ENCODE data around the gene SRI. TPM values are rescaled to one million over a fixed set of nuclear protein-coding genes. Genes with fewer than 3 reads are reported as not detected.
A peak's percentile ranks its signal among the peaks of the same experiment; 100 is the strongest.

The SRI gene
- total and polyA plus RNA-seq, 5 experiments from 2014 or later = 63.1 to 254 (median 187) TPM

DNA sequence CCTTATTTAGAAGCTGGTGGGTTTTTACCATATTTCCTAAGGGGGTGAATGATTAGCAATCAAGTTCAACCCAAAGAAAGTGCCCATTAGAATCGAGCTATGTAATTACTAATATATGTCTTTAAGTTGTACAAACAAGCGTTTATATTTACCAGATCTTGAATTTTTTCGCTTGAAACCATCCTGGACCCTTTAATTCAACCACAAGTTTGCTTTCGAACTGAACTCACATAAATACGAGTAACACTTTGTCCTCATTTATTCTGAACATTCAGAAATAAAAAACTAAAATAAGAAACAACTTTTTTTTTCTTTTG lies 1.5 kb downstream of the SRI start:
- DNase-seq = no peak
- Mint-ChIP-seq H3K4me3 (peak overlapping the region; percentile 88 to 99 (median 97)), H3K4me1 (peaks cover 20 to 54% (median 44%) of the 10 kb centered on the region in 4 donors), H3K27ac (peak overlapping the region; percentile 86 to 98 (median 92)), H3K9me3 (no peaks in the 10 kb centered on the region), H3K27me3 (no peaks in the 10 kb centered on the region), H3K36me3 (peaks cover 0 to 35% (median 6%) of the 10 kb centered on the region in 3 donors)
- POLR2A ChIA-PET = no interaction called here
- ATAC-seq = no peak

DNA sequence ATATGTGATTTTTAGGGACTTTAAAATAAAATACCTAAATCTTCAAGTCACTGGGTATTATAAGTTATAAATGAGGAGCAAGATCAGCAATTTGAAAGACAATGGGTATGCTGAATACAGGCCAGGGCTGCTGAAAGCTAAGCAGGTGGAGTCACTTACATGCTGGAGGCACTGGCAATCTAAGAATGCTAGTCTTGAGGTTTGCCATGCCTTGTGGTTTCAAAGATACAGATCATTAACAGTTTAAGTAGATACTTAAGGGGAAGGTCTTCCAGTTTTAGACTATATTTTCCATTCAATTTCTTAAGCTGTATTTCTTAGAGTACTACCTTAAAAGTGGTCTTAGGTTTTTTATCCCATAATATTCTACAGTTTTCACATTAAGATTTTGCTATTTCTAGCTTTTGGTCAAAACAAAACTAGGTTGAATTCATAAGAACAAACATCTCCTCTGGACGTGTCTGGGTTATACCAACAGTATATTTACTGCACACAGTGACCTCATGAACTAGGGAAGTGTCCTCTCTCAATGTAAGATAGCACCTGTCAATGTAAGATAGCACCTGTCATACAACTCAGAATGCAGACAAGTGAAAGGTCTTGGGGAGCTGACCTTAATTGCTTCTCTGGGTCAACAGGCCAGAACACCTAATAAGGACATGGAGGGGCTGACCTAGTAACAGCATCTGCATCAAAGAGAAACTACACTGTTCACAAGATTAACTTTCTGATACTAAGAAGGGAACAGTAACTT lies 2.0 kb downstream of the SRI start:
- Mint-ChIP-seq H3K4me1 (peaks cover 25 to 56% (median 47%) of the 10 kb centered on the region in 4 donors), H3K27me3 (no peaks in the 10 kb centered on the region), H3K36me3 (peaks cover 0 to 40% (median 6%) of the 10 kb centered on the region in 3 donors), H3K9me3 (no peaks in the 10 kb centered on the region), H3K27ac (peak overlapping the region; percentile 57 to 98 (median 92)), H3K4me3 (peak overlapping the region; percentile 88 to 99 (median 97))
- POLR2A ChIA-PET = no interaction called here
- ATAC-seq (no peak), DNase-seq (peak in 2 of 10 donors; percentile 5 to 17)

DNA sequence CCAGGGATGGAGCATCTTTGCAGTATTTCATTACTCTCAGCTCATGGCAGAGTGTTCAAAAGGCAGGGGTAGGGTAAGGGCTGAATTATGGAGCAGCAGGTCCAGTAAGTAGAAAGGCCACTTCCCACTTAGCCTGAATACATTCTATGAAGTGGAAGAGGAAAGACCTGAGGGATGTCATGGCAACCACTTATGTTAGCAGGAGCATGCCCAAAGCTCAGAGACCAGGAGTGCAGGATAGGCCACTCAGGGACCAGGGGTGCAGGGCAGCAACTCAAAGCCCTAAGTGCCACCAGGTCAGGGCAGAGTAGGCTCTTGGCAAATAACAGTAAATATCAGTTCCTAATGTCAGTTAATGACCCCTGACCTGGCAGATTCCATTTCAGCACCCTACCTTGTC lies 3.6 kb downstream of the SRI start:
- Mint-ChIP-seq H3K27ac (peak overlapping the region in 3 of 10 donors; percentile 44 to 56 (median 55)), H3K27me3 (no peaks in the 10 kb centered on the region), H3K4me3 (peak overlapping the region in 1 of 10 donors; percentile 64), H3K36me3 (peaks cover 0 to 53% (median 6%) of the 10 kb centered on the region in 3 donors), H3K4me1 (peaks cover 25 to 55% (median 46%) of the 10 kb centered on the region in 4 donors), H3K9me3 (no peaks in the 10 kb centered on the region)
- POLR2A ChIA-PET = no interaction called here
- no peak for ATAC-seq
- no peak for DNase-seq

DNA sequence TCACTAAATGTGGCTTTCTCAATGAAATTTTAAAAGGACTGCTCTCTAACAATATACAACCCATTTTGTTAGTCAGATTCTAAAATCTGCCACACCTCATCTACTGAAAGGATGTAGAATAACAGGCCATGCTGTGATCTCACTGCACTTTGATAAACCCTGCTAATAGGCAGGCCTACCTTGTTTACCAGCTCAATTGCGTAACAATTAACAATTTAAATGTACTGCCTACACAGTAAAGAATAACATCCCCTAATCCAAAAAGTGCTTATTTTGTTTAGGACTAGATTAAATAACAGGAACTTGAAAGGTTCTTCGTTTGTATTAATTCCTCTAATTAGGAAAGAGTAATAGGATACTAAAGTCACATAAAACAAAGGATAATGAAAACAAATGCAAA lies 4.5 kb downstream of the SRI start:
- POLR2A ChIA-PET = no interaction called here
- peak overlapping the region in 2 of 10 donors; percentile 38 to 49 for H3K27ac Mint-ChIP-seq

DNA sequence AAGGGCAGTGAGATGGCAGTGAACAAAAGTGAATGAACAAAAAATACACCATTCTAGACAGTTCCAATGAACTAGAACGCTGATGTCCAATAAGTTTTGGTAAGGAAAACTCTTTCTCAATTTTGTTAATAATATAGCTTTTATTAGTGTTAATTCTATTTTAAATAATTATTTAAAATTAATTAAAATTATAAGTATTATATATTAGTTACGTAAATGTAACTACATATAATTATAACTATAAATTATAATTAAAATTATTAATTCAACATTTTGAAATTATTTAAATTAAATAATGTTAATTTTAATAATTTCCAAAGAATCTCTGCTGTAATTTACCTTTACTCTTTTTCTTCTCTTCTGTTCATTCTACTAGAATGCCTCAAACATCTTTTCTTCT lies 5.4 kb downstream of the SRI start:
- peaks cover 20 to 43% (median 34%) of the 10 kb centered on the region in 4 donors for H3K4me1 Mint-ChIP-seq
- H3K36me3 Mint-ChIP-seq = peaks cover 0 to 66% (median 6%) of the 10 kb centered on the region in 3 donors
- no peaks in the 10 kb centered on the region for H3K27me3 Mint-ChIP-seq
- DNase-seq (no peak), ATAC-seq (no peak)
- H3K4me3 Mint-ChIP-seq = peak overlapping the region in 1 of 10 donors; percentile 7
- POLR2A ChIA-PET = no interaction called here
- no peaks in the 10 kb centered on the region for H3K9me3 Mint-ChIP-seq
- H3K27ac Mint-ChIP-seq = peak overlapping the region in 6 of 10 donors; percentile 4 to 80 (median 36)

More for the DNA sequence above, 4.5 kb downstream of the SRI start:
- Mint-ChIP-seq H3K9me3 (no peaks in the 10 kb centered on the region), H3K36me3 (peaks cover 0 to 58% (median 6%) of the 10 kb centered on the region in 3 donors), H3K4me3 (no peak overlapping the region), H3K27me3 (no peaks in the 10 kb centered on the region), H3K4me1 (peaks cover 23 to 46% (median 37%) of the 10 kb centered on the region in 4 donors)
- ATAC-seq (no peak), DNase-seq (no peak)

DNA sequence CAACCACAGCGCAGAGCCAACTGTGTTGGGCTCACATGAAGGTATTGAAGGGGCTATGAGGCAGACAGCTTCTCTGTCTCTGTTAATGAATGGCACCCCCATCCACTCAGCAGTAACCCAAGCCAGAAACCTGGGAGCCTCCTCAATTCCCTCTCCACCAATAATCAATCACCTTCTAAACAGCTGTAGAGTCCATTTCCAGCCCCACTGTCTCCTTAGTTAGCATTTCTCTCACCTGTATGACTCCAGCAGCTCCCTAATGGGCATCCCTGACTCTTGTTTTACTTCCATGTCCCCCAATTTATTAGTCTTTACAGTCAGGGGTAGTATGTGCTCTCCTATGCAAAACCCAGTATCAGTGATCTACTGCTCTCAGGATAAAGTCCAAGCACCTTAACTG lies 6.9 kb downstream of the SRI start:
- Mint-ChIP-seq H3K4me1 (peaks cover 15 to 32% (median 22%) of the 10 kb centered on the region in 4 donors), H3K4me3 (no peak overlapping the region), H3K9me3 (no peaks in the 10 kb centered on the region), H3K27me3 (no peaks in the 10 kb centered on the region), H3K27ac (peak overlapping the region in 5 of 10 donors; percentile 0 to 36 (median 5)), H3K36me3 (peaks cover 0 to 81% (median 17%) of the 10 kb centered on the region in 3 donors)
- ATAC-seq (no peak), DNase-seq (no peak)
- POLR2A ChIA-PET = interaction anchor here (0.5 kb wide), 2 partner anchors 72 to 584 kb away, joined by 3 read pairs; no protein-coding TSS in a partner anchor

DNA sequence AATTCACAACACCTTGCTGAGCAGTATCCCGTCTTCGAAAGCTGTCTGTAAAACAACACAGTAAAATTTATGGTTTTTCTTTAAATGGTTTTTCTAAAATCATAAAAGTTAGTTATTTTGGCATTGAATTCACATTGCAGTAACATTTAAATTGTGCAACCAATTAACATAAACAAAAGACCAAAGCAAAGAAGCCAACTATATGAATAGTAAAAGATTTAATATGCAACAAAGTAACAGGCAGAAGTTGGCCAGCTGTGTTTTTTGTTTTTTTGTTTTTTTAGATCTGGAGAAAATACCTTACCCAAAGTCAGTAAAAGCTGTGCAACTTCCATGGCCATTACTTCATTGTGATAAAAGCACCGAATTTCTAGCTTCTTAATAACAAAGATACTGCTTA lies 11.3 kb downstream of the SRI start:
- peaks cover 5 to 88% (median 31%) of the 10 kb centered on the region in 3 donors for H3K36me3 Mint-ChIP-seq
- DNase-seq = no peak
- no peak overlapping the region for H3K27ac Mint-ChIP-seq
- H3K27me3 Mint-ChIP-seq = no peaks in the 10 kb centered on the region
- peaks cover 0 to 8% (median 5%) of the 10 kb centered on the region in 4 donors for H3K4me1 Mint-ChIP-seq
- POLR2A ChIA-PET = no interaction called here
- ATAC-seq = no peak
- H3K9me3 Mint-ChIP-seq = no peaks in the 10 kb centered on the region
- no peak overlapping the region for H3K4me3 Mint-ChIP-seq

DNA sequence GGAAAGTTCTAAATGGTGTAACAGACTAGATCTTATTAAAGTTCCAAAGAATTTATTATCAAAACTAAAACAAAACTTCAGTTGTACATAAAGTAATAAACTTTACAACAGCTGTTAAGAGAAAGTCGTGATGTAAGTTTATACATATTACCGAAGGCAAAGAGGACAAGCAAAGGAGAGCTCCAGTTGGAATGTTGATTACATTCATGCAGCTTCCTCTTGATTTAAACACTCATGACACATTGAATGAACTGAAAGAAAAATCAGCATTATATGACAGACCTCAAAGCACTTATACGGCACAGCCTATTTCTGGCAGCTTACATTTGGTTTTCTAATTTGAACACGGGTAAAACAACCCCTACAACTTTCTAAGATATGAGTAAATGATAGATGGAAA lies 13.6 kb downstream of the SRI start:
- POLR2A ChIA-PET = no interaction called here
- Mint-ChIP-seq H3K27me3 (no peaks in the 10 kb centered on the region), H3K4me3 (no peak overlapping the region), H3K9me3 (no peaks in the 10 kb centered on the region), H3K27ac (no peak overlapping the region), H3K4me1 (peaks cover 0 to 6% (median 2%) of the 10 kb centered on the region in 4 donors), H3K36me3 (peaks cover 5 to 77% (median 31%) of the 10 kb centered on the region in 3 donors)
- no peak for ATAC-seq
- no peak for DNase-seq

DNA sequence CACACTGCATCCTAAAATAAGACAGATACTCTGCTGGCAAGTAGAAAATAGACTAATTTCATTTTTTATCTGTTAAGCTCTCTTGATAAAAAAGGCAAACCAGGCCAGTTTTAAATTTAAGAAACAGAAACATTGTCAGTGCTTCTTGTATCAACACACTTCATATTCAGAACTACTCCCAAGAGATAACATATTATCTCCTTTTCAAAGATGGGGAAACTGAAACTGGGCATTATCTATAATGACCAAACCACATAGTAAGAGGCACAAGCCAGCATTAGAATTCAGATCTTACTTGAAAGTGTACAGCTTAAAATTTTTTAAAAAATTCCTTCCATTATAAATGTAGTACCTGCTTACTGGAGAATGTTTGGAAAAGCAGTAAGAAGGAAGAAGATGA lies 14.7 kb downstream of the SRI start:
- DNase-seq = no peak
- peaks cover 5 to 70% (median 31%) of the 10 kb centered on the region in 3 donors for H3K36me3 Mint-ChIP-seq
- H3K27ac Mint-ChIP-seq = peak overlapping the region in 1 of 10 donors; percentile 29
- POLR2A ChIA-PET = no interaction called here
- no peak for ATAC-seq
- no peak overlapping the region for H3K4me3 Mint-ChIP-seq
- H3K27me3 Mint-ChIP-seq = no peaks in the 10 kb centered on the region
- H3K9me3 Mint-ChIP-seq = no peaks in the 10 kb centered on the region
- peaks cover 0 to 6% (median 2%) of the 10 kb centered on the region in 4 donors for H3K4me1 Mint-ChIP-seq

DNA sequence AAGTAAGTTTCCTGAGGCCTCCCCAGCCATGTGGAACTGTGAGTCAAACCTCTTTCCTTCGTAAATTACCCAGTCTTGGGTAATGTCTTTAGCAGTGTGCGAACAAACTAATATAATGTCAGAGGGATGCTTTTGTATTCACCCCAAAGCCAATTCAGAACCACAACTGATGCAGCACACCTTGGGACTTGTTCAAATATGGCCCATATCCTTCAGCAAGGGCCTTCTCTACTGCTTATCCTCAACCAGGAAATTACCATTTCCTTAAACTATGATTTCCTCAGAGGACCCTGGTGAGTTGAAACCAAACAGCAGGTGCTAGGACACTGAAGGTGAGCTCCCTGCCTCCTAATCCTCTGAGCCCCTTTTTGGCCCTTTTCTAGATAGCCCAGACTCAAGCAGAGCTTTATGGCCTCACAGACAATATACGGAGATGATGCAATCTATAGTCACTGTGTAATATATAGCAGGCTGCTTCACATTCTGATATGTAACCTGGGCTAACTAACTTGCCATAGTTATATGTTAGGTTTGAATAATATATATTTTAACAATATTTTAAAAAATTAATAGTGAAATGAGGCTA lies 15.2 kb downstream of the SRI start:
- Mint-ChIP-seq H3K4me3 (no peak overlapping the region), H3K4me1 (peaks cover 0 to 6% (median 2%) of the 10 kb centered on the region in 4 donors), H3K36me3 (peaks cover 5 to 68% (median 31%) of the 10 kb centered on the region in 3 donors), H3K9me3 (no peaks in the 10 kb centered on the region), H3K27me3 (no peaks in the 10 kb centered on the region), H3K27ac (peak overlapping the region in 4 of 10 donors; percentile 14 to 58 (median 32))
- ATAC-seq (no peak), DNase-seq (no peak)
- POLR2A ChIA-PET = no interaction called here

DNA sequence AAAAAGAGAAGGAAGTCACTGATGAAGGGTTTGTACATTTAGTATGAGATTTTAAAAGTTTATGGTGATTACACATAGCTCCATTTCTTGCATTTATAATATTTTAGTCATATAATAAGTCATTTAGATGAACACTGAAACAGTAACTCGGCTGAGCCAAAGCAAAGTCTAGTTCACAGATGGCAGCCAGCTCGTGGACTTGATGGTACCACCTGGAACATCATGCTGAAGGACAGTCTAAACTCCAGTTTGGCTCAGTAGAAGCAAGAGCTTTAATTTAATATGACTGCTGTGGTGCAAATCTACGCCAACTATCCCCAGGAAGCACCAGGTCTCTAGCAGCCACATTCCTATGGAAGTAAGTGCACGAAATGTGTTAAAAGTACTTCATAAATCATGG lies 16.4 kb downstream of the SRI start:
- Mint-ChIP-seq H3K36me3 (peaks cover 5 to 57% (median 27%) of the 10 kb centered on the region in 3 donors), H3K27ac (peak overlapping the region in 2 of 10 donors; percentile 11 to 70), H3K27me3 (no peaks in the 10 kb centered on the region), H3K9me3 (no peaks in the 10 kb centered on the region), H3K4me1 (peaks cover 0 to 6% (median 2%) of the 10 kb centered on the region in 4 donors), H3K4me3 (no peak overlapping the region)
- POLR2A ChIA-PET = no interaction called here
- ATAC-seq = no peak
- DNase-seq = no peak

DNA sequence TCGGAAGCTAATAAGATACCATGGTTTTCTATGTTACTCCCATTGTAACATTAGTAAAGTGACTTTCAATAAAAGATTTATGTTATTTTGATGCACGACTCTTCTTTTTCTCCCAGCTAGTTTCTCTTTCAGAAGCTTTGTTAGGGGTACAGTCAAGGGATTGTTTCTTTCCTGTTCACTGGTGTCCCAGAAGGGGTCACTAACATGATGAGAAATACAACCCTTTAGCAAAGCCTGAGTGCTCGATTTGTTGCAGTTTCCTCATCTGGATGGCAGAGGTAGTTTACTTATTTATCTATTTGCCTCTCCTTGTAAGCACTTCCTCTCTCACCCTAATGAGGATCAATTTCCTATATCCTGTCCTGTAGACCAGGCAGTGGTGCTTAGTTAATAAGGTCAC lies 17.0 kb downstream of the SRI start:
- peaks cover 0 to 6% (median 3%) of the 10 kb centered on the region in 4 donors for H3K4me1 Mint-ChIP-seq
- H3K9me3 Mint-ChIP-seq = no peaks in the 10 kb centered on the region
- H3K4me3 Mint-ChIP-seq = no peak overlapping the region
- DNase-seq (no peak), ATAC-seq (no peak)
- peak overlapping the region in 4 of 10 donors; percentile 16 to 70 (median 39) for H3K27ac Mint-ChIP-seq
- no peaks in the 10 kb centered on the region for H3K27me3 Mint-ChIP-seq
- peaks cover 5 to 51% (median 22%) of the 10 kb centered on the region in 3 donors for H3K36me3 Mint-ChIP-seq
- POLR2A ChIA-PET = no interaction called here

DNA sequence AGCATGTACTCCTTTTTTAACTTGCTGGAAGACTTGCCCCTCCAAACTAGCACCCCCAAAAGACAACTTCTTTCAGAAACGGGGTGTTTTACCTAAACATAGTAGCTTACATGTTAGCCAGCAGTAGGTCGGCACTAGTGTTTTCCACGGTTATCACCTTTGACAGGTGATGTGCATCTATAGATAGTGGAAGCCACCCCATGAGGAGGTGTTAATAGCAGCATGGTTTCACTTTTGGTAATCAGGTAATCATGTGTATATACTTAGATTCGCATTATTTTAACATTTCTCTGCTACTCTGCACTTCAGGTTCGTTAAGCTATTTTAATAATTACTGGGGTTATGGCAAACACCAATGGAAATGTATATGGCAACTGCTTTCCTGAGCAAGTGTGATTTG lies 17.6 kb downstream of the SRI start:
- Mint-ChIP-seq H3K27ac (peak overlapping the region in 1 of 10 donors; percentile 39), H3K4me3 (no peak overlapping the region), H3K36me3 (peaks cover 7 to 49% (median 20%) of the 10 kb centered on the region in 3 donors), H3K27me3 (no peaks in the 10 kb centered on the region), H3K9me3 (no peaks in the 10 kb centered on the region), H3K4me1 (peaks cover 0 to 6% (median 4%) of the 10 kb centered on the region in 4 donors)
- ATAC-seq (no peak), DNase-seq (no peak)
- POLR2A ChIA-PET = no interaction called here

All from naive thymus-derived CD8-positive, alpha-beta T cell (primary cell).